GM18517 (cell line): Measurements from ENCODE around the gene ACTL9.
"Not testable (repeated sequence)": the region's sequence is repeated elsewhere in the genome, so short reads cannot be mapped to it uniquely, and the experiment has no call there.

ENCODE experiments used
- ATAC-seq: cut with Tn5 transposase; IDR thresholded peaks from one replicate; pipeline ENCODE4 v1.9.1; 2021; ENCODE audit warnings: mild to moderate bottlenecking, moderate library complexity; ENCODE audit not compliant: unreplicated experiment

Gene ACTL9, protein sequence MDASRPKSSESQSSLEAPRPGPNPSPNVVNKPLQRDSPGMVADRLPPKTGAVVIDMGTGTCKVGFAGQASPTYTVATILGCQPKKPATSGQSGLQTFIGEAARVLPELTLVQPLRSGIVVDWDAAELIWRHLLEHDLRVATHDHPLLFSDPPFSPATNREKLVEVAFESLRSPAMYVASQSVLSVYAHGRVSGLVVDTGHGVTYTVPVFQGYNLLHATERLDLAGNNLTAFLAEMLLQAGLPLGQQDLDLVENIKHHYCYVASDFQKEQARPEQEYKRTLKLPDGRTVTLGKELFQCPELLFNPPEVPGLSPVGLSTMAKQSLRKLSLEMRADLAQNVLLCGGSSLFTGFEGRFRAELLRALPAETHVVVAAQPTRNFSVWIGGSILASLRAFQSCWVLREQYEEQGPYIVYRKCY

DNA sequence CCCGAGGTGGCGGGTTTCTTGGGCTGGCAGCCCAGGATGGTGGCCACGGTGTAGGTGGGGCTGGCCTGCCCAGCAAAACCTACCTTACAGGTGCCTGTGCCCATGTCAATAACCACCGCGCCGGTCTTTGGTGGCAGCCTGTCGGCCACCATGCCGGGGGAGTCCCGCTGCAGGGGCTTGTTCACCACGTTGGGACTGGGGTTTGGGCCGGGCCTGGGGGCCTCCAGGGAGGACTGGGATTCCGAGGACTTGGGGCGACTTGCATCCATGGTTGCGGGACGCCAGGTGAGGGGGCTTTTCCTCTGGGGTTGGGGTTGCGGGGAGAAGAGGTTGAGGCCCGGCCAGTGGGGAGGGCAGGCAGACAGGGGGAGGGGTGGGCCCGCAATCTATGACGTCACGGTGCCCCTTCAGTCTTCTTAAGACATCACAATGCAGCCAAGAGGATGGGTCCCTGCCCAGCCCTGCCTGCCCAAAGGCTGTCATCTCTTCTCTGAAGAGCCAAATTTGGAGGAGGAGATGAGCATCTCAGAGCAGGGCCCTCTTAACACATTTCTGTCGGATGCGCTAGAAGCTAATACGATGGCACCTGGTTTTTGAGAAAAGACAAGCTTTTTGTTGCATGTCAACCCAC, at the start of gene ACTL9:
Gene ACTL9 (minus strand): TSS at position 363 of the 631 bp plus-strand sequence. CDS start 94 bp downstream, at position 269.
- ATAC-seq: no peak

DNA sequence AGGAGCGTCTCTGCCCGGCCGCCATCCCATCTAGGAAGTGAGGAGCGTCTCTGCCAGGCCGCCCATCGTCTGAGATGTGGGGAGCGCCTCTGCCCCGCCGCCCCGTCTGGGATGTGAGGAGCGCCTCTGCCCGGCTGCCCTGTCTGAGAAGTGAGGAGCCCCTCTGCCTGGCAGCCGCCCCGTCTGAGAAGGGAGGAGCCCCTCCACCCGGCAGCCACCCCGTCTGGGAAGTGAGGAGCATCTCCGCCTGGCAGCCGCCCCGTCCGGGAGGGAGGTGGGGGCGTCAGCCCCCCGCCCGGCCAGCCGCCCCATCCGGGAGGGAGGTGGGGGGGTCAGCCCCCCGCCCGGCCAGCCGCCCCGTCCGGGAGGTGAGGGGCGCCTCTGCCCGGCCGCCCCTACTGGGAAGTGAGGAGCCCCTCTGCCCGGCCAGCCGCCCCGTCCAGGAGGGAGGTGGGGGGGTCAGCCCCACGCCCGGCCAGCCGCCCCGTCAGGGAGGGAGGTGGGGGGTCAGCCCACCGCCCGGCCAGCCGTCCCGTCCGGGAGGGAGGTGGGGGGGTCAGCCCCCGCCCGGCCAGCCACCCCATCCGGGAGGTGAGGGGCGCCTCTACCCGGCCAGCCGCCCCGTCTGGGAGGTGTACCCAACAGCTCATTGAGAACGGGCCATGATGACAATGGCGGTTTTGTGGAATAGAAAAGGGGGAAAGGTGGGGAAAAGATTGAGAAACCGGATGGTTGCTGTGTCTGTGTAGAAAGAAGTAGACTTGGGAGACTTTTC, 40.9 kb upstream of the ACTL9 start:
- ATAC-seq: not testable (repeated sequence)

DNA sequence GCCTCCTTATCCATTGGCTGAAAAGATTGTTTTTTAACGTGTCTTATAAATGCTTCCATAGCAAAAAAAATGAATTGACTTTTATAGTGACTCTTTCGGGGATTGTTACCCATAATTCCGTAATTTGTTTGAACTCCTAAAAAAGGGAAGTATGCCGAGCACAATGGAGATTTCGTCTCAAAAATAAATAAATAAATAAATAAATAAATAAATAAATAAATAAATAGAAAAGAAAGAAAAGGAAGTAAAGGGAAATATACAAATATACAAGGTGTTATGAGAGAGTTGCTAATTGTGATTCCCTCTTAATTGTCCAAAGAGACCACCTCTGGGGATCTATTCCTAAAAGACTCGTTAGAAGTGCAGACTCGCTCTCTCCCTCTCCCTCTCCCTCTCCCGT, 39.8 kb upstream of the ACTL9 start:
- no peak for ATAC-seq

DNA sequence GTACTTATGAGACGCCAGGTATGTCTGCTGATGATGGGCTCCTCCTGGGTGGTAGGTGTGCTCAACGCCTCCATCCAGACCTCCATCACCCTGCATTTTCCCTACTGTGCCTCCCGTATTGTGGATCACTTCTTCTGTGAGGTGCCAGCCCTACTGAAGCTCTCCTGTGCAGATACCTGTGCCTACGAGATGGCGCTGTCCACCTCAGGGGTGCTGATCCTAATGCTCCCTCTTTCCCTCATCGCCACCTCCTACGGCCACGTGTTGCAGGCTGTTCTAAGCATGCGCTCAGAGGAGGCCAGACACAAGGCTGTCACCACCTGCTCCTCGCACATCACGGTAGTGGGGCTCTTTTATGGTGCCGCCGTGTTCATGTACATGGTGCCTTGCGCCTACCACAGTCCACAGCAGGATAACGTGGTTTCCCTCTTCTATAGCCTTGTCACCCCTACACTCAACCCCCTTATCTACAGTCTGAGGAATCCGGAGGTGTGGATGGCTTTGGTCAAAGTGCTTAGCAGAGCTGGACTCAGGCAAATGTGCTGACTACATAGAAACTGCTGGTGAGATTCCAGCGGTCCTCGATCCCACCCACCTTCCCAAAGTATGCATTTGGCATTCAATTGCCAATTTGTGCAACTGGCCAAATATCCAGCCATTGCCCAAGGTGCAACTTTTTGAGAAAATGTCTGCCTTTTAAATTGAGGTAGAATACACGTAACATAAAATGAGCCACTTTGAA, 33.0 kb upstream of the ACTL9 start:
- no peak for ATAC-seq

DNA sequence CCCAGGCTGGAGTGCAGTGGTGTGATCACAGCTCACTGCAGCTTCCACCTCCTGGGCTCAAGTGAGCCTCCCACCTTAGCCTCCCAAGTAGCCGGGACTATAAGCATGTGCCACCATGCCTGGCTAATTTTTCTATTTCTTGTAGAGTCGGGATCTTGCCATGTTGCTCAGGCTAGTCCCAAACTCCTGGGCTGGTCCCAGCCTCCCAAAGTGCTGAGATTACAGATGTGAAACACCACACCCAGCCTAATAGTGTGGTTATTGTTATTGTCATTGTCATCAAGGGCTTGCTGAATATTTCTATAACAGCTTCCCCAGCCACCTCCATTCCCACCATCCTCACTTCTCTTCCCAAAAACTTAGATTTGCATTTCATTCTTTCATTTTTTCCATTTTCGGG, 25.7 kb upstream of the ACTL9 start:
- no peak for ATAC-seq

DNA sequence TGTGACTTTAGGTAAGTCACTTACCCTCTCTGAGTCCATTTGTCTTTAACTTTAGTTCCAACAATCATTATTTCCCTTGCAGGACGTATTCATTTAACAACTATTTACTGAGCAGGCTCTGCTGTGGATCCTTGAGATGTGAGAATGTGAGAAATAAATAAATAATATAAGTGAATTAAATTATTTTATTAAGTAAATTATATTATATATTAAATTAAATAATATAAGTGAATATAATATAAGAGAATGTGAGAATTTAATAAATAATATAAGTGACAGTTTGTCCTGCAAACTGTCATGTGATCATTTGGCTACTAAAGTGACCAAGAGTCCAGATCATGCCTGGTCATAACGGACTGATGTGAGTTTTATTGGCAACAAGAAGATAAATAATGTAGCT, 23.4 kb upstream of the ACTL9 start:
- no peak for ATAC-seq

DNA sequence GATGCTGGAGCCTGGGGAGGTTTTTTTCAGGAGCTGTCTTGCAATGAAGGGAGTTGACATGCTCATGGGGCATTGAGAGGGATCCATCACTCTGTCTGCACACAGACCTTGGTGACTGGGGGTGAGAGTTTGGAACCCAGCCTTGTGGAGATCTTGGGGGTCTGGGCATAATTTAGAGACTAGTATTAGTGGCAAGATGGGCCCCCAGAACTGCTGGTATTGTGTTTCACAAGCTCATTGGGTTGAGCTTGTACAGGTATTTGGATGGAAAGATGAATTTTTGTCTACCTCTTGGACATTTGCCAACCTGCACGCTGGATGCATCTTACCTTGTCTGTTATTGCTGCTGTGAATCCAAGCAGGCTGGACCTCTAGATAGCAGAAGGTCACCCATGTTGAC, 22.7 kb upstream of the ACTL9 start, which contains the start of gene OR2Z1:
Gene OR2Z1 (plus strand): TSS at position 301 of the 400 bp plus-strand sequence. CDS start 9,395 bp downstream, outside the sequence.
- no peak for ATAC-seq

DNA sequence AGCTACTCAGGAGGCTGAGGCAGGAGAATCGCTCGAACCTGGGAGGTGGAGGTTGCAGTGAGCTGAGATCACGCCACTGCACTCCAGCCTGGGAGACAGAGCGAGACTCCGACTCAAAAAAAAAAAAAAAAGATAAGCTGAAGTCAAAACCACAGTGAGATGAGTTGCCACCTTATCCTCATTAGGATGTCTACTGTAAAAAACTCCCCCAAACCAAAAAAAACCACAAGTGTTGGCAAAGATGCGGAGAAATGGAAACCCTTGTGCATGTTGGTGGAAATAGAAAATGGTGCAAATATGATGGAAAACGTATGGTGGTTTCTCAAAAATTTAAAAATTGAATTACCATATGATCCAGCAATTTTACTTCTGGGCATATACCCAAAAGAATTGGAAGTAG, 11.7 kb upstream of the ACTL9 start:
- ATAC-seq: not testable (repeated sequence)

DNA sequence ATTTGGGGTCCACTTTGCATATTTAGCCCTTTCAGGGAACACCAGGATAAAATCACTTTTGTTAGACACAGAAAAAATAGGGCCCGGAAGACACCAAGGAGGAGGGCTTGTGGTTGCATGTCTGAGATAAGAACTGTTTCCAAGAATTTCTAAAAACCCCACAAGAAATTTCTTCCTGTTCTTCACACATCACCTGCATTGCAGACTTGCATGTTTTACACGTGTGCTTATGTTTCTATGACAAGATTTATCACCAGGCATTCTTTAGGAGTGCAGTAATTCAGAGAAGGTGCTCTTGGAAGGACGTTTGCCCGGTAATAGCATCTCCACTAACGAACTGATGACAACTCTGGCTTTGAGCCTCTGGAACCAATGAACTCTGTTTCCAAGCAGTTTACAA, 7.1 kb upstream of the ACTL9 start:
- ATAC-seq: no peak

DNA sequence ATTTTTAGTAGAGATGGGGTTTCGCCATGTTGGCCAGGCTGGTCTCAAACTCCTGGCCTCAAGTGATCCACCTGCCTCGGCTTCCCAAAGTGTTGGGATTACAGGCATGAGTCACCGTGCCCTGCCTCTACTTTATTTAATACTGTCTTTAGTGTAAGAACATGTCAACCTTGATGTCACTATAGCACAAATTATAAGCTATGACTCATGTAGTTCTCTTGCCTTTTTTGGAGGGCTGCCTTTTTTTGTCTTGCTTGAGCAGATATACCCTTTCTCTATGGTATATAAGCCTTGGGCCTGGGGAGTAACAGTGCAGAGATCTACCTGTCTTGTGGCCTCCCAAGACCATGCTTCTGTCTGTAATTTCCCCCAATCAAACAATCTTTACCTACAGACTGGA, 6.7 kb upstream of the ACTL9 start:
- not testable (repeated sequence) for ATAC-seq

DNA sequence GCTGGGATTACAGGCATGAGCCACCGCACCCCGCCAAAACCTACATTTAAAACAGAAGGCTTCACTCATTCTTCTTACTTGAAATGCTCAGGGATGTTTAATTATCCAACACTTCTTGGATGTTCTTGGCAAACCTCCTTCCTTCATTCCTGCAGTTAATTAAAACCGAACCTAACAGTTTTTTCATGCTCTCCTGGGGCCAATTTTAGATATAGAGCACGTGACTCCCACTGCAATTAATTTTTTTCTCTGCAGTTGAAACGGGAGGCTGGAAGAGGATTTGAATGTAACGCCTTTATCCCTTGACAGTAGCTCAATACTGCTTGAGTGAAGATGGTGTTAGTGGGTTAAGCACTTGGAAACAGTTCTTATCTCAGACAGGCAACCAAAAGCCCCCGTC, 4.6 kb upstream of the ACTL9 start:
- no peak for ATAC-seq

DNA sequence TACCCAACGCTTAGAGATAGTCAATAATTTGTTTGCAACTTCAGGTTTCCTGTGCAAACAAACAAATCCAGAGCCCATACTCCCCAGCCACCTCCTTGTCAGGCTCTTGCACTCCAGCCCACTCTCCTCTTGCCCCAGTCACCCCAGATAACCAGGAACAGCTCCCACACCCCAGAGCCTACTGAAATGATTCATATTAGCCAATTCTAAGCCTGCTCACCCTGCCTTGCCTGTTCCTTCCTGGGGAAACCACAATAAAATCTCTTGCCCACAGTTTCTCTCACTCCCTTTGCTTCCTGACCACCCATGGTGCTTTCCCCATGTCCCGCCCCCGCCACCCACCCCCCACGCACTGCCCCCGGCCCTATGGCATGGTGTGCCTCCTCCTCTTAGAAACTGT, 3.8 kb upstream of the ACTL9 start:
- ATAC-seq: no peak

DNA sequence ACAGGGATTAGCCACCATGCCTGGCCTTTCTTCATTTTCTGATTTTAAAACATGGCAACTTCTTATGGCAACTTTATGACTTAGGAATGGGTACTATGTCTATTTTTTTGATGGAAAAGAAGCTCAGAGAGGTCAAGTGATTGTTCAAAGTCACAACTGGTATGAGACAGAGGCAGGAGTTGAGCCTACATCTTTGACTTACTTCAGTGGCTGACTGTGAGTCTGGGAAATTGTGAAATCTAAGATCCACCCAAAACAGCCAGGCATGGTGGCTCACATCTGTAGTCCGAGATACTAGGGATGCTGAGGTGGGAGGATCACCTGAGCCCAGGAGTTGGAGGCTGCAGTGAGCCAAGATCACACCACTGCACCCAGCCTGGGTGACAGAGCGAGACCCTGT, 2.4 kb upstream of the ACTL9 start:
- ATAC-seq: no peak

DNA sequence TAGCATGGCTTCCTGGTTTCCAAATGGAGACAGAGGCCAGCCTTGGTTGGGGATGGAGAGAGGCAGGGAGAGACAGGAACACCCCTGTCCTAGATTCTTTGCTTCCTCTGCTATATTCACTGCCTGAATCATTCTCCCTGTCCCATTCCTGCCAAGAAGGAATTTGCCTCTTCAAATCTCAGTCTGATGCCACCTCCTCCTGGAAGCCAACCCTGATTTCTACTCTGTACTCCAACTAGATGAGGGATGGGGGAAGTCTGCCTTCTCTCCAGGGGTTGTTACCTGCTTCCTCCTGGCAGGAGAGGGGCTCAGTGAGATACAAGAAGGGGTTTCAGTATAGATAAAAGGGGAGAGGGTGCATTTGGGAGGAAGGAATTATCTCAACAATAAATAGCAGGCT, 1.3 kb upstream of the ACTL9 start:
- ATAC-seq: no peak

DNA sequence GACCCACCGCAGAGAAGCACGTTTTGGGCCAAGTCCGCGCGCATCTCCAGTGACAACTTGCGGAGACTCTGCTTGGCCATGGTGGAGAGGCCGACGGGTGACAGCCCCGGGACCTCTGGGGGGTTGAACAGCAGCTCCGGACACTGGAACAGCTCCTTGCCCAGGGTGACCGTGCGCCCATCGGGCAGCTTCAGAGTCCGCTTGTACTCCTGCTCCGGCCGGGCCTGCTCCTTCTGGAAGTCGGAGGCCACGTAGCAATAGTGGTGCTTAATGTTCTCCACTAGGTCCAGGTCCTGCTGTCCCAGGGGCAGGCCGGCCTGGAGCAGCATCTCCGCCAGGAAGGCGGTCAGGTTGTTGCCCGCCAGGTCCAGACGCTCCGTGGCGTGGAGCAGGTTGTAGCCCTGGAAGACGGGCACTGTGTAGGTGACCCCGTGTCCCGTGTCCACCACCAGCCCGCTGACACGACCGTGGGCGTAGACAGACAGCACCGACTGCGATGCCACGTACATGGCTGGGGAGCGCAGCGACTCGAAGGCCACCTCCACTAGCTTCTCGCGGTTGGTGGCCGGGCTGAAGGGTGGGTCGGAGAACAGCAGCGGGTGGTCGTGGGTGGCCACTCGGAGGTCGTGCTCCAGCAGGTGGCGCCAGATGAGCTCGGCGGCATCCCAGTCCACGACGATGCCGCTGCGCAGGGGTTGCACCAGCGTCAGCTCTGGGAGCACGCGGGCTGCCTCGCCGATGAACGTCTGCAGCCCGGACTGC, 743 bp downstream of the ACTL9 start:
- no peak for ATAC-seq

DNA sequence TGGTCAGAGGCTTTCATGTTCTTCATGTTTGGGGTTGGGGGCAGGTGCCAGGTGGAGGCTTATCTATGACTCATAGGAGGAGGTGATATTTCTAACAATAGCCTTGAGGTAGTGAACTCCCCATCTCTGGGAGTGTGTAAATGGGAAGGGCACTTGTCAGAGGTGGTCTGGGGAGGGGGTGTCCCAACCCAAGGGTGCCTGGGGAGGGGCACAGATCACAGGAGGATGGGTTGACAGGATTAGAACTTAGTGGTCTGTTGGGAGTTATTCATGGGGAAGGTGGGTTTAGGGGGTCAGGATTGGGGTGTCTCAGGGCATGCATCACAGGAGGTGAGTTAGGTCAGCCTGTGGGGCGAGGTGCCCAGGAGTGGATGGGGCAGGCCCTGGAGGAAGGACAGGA, 1.6 kb downstream of the ACTL9 start:
- ATAC-seq: no peak

DNA sequence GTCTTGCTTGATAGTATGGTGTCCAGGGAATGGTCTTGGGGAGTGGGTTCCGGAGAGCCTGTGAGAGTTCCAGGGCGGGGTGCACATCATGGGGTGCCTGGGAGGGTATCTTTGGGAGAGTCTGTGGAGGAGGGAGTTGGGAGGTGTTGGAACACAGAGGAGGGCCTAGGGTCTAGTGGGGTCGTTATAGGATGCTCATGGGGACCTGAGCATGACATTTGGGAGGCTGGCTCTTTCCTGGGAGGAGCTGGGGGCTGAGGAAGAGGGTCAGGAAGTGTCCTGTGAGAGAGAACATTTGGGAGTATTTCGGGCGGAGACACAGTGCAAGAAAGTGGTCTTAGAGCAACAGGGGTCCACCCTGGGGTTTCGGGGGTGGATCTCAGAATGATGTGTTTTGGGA, 2.7 kb downstream of the ACTL9 start:
- no peak for ATAC-seq

DNA sequence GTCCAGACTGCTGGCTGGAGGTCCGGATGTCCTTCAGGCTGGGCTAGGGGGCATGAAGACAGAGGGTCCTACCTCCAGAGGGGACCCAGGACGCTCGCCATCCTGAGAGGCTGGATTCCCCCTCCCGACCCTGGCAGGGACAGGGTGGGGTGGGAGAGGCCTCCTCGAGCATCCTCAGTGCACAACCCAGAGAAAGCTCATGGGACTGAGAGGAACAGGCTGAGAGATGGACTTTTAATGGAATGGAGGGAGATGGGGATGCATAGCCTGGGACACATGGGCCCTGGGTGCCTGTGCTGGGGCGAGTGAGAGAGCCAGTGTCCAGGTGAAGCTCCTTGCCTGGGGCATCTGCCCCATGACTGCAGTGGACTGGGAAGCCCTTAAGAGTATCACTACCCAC, 3.1 kb downstream of the ACTL9 start:
- no peak for ATAC-seq

DNA sequence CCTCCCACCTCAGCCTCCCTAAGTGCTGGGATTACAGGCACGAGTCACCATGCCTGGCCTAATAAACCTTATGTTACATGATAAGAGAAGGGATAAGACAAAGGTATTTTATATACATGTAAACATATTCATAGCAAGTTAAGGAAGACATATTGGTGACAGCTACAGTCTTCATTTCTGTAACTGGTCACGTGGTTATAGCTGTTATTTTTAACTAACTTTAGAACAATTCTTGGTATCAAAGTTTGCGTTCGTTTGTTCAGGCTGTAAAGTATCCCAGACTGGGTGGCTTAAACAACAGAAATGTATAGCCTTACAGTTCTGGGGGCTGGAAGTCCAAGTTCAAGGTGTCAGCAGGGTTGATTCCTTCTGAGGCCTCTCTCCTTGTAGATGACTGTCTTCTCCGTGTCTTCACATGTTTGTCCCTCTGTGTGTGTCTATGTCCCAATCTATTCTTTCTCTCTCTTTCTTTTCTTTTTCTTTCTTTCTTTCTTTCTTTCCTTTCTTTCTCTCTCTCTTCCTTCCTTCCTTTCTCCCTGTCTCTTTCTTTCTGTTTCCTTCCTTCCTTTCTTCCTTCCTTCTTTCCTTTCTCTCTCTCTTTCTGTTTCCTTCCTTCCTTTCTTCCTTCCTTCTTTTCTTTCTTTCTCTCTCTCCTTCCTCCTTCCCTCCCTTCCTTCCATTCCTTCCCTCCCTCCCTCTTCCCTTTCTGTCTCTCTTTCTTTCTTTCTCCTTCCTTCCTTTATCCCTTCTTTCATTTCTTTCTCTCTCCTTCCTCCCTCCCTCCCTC, 7.6 kb downstream of the ACTL9 start:
- ATAC-seq: no peak
